Renal cortex interstitium (tissue), 11 donors: ENCODE results near the gene ZBTB7C. TPM values are rescaled to one million over a fixed set of nuclear protein-coding genes. Genes with fewer than 3 reads are reported as not detected.
A peak's percentile ranks its signal among the peaks of the same experiment; 100 is the strongest.

Experiments
- DNase-seq, 11 donors: peaks; one replicate each; pipeline ENCODE4 v3.0.0-alpha.2; 2013; ENCODE audit warnings: low read depth in 9 of 11, low spot score in 4 of 11; ENCODE audit errors: extremely low read depth in 1 of 11
- polyA plus RNA-seq, 3 donors: library from polyadenylated mRNA; unstranded; fragments of 120-200 nt; gene quantifications; one replicate each; pipeline ENCODE4 v1.2.1, GENCODE V29; 2013; ENCODE audit not compliant: insufficient read length in 3 of 3

ZBTB7C gene
- polyA plus RNA-seq, 3 donors: 12.3 to 17.0 (median 16.6) TPM

DNA sequence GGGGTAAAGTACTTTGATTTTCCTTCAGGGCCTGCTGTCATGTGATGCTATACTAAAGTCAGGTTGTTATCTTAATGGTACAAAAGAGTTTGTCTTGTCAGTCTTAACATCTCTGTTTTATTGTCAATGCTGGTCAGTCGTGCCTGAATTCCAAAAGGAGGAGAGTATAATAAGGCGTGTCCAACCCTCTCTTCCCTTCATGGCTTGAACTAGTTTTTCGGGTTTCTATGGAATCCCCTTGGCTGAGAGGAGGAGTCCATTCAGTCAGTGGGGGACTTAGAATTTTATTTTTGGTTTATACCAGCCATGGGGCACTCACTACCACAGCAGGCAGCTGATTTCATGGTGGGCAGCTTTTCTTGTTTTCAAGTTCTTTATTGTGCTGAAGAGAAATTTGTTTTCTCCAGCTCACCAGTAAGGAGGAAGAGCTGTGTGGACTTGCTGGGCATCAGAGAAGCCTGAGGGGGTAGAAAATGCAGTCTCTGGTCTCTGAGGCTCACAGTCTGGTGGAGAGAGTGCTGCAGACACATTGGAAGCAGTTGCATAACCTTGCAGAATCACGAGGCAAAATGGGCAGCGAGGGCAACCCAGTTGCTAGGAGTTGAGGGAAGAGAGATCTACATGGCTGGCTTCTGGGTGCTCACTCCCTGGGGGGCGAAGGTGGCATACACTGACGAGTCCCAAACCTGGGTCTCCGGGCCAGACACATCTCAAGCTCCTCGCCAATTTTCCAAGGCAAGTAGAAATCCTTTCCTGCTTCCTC is 193.1 kb downstream of the ZBTB7C start:
- no peak for DNase-seq

DNA sequence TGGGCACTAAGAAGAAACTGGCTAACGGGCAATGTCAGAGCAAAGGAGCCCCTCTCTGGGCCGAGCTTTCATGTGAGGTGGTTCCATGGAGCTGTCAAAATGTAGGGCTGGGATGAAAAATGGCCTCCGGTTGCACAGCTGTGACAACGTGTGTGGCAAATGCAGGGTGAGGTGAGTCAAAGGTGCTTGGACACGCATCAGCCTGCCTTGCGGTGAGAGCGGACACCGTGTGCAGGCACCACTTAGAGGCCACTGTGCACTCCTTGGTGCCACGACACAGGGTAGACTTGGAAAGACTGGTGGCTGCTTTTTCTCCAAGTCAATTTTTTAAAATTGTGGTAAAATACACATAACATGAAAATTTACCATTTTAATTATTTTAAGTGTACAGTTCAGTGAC is 195.4 kb downstream of the ZBTB7C start:
- no peak for DNase-seq

DNA sequence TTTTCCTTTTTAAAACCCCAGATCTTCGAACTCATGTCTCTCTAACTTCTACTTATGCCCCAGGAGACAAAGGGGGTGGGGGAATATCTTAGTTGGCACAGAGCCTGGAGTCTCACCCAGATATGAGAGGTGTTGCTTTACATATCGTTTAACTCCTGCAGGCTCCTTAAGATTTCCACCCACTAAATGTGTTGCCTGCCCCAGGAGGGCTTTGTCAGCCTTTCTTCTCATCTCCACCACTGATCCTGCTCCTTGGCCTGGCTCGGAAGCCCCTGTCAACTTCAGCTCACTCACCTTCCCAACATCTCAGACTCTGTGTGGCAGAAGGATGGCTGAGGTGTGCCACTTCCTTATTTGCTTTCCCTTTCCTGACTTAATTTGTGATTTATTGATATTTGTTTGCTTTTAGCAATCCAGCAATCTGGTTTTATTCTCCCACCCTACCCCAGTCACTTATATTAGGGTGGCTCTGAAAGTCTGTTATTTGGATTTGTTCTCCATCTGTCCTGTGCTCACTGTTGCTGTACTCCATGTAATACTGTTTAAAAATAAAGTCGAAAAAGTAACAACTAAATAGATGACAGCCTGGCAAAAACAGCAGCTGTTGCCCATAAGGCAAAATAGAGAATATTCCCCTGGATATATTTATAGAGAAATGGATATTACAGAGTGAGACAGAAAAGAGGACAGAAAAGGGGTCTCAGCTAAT is 200.6 kb downstream of the ZBTB7C start:
- DNase-seq: no peak

DNA sequence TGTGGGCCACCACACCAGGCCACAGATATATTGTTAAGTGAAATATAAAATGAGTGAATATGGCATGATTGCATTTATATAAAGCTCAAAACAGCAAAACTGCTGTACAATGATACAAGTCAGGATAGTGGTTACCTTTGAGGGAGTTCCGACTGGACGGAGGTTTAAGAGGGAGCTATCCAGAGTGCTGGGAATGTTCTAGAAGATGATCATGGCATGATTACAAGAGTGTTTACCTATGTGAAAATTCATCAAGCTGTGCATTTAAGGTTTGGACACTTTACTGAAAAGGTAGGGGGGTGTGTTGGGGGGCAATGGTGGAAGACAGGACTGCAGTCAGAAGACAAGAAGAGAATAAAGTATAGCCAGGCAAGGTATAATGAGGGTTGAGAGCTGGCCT is 201.4 kb downstream of the ZBTB7C start:
- DNase-seq: no peak

DNA sequence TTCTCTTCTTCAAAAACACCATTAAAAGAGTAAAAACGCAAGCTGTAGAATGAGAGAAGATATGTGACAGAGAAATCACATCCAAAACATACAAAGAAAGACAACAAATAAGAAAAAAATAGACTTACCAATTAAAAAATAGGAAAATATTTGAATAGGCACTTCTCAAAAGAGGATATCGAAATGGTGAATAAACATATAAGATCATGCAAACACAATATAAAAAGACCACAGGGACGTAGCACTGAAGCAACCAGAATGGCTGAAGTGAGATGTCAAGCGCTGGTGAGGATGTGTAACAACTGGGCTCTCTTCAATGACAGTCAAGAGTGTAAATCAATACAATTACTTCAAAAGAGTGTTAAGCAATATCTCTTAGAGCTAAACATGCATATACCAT is 202.3 kb downstream of the ZBTB7C start:
- DNase-seq: no peak

DNA sequence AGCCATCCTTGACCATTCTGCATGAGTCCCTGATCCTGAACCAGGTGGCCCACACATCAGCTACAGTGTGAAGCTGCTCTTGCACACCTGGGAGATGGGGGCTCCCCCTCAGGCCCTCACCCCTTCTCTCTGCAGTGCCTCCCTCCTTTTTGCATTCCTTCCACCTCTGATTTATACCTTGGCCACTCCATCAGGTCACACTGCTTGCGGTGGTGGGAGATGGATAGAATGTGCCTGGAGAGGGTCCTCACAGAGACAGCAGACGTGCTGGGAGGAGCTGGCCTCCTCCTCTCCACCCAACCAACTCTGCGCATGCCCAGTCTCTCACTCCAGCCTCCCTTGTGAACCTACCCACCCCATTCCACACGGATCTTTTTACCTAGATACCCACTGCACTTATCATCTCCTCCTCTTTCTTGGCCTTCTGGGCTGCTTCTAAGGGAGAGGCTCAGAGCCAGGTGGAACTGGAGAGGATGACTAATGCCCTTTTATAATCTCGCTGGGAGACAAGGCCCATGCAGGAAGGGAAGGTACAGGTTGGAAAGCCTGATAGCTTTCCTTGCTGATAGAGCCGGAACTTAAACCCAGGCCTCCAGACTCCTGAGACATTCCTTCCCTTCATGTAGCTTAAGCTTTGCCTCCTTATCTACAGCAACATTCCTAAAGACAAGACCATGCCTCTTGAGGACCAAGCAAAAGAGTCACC is 205.1 kb downstream of the ZBTB7C start:
- no peak for DNase-seq

DNA sequence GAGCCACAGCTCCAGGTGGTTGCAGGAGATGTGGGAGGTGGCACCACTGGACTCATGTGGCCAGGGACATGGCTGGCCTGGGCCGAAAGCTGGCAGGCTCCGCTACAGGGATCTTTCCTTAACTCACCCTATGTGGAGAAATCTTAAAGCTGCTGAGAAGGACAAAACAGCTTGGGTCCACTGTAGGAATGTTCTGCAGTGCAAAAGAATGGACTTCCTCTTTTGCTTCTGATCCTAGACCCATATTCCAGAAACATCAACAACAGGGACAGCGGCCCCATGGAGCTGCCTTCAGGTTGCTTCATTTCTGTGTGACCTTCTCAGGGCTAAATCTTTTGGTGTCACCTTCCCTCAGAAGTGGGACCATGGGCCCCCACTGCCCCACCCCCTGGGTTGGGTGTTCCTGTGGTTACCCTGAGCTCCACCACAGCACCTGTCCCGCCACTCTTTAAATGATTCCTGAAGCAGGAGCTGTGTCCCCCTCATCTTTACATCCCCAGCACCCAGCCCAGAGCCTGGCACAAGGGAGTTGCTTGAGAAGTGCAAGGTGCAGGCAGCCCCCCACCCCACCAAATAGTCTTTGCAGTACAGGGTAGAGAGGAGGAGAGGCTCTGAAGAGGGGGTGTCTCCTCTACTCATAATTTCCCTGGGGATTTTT is 205.8 kb downstream of the ZBTB7C start:
- DNase-seq: no peak

DNA sequence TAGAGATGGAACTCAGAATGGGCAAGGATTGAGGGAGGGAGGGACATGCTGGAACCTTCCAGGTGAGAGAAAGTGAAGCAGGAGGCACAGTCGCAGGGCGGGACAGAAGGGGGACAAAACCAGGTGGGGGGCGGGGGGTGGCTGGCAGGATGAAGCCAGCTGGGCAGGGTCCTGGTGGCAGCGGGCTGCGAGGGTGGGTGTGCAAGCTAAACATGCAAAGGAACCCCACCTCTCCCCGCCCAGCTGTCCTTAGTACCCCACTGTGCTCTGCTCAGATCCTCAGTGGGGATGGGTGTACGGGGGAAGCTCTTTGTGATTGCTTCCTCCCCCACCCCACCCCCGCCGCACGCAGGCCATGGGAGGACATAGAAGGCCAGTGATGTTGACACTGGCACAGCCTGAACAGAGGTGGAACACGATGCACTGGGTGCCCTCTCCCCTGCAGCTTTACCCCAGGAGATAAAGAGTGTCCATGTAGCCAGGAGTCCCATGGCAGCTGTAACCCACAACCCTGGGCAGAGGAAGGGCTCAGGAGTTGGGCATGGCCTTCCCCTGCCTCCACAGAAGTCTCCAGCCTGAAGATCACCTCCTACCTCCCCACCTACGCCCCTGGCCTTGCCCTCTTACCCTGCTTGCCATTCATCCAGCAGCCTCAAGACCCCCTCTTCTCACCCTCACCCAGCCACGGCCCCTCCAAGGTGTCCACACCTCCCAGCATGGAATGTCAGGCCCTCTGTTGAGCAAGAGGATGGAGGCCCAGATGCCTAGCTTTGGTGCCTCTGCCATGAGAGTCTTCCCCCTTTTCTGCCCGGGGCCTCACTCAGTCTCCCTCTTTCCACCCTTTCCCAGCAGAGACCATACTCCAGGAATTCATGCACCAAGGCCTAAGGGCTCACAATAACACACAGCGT is 206.6 kb downstream of the ZBTB7C start:
- no peak for DNase-seq

DNA sequence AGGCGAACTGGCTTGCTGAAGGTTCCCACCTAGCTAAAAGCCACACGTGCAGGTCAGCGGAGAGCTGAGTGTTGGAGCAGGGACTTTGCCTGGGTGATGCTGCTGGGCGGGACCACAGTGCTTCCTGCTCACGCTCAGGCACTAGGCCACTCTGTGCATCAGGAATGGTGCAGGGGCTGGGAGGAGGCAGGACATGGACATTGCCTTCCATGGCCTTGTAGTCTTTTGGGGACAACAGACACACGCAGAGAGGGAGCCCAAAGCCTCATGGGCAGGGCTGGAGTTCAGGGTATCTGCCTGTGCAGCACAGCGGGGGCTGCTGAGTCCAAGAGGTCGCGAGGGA is 207.2 kb downstream of the ZBTB7C start:
- no peak for DNase-seq

DNA sequence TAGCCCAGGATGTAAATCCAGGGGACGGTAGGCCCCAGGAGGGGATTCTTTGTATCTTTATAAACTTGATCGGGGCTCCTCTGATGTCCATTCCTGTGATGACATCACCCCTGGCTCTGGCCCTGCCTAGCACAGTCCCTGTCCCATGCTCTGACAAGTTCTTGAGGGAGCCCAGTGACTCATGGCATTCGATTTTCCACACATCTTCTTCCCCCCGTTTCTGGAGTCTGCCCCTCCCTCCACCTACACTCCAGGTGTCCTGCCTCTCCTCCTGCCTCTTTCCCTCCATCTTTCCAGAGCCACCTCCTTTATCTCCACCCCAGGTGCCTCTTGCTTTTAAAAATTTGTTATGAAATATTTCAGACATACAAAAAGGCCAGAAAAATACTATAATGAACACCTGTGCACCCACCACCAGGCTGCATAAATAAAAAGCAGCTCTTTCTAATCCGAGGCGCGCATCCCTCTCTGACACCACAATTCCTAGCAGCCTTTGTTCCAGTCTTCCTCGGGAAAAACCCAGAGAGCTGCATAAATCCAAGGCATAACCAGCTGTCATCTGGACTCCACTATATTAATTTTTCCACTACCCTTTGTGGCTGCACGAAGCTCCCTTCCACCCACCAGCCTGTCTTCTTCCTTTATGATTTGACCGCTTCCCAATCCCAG is 207.7 kb downstream of the ZBTB7C start:
- DNase-seq: no peak

DNA sequence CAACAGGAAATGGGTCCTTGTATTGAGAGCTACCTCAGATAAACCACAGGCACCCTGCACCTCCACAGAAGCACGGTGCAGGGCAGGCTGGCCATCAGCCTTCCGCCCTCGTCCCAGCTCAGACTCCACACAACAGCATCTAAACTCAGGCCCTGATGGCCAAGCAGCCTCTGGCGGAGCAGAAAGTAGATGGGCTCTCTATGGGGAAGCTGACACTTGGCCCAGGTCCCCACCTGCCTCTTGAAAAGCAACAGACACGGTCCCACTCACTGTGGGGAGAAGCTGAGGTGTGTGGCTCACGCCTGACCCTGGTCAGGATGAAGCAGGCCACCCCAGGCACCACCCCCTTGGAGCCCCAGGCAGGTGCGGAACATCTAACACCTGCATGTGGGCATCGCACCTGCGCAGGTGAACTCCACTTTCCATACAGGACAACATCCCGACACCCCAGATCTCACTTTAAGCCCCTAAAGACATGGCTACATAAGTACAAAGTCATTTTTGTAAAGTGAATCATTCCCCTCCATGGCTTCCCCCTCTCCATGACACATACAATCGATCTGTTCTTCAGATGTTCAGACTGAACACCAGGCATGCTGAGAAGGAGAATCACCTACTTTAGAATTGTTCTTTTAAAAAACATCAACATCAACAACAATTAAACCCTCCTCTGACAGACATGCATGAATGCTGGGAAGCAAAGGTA is 208.4 kb downstream of the ZBTB7C start:
- no peak for DNase-seq

DNA sequence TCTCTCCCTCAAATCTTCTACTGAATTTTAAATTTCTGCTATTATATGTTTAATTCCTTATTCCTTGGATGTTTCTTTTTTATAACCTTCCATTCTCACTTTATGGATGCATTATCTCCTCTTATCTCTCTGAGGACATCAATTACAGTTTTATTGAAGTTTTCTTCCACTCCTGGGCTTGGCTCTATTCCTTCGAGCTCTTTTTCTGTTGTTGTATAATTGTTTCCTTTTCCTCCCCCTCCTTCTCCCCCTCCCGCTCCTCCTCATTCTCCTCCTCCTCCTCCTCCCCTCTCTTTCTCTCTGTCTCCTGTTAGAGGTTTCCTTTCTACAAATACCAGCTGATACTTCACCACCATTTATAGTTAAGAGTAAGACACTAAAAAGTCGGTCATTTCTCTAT is 209.8 kb downstream of the ZBTB7C start:
- DNase-seq: no peak

DNA sequence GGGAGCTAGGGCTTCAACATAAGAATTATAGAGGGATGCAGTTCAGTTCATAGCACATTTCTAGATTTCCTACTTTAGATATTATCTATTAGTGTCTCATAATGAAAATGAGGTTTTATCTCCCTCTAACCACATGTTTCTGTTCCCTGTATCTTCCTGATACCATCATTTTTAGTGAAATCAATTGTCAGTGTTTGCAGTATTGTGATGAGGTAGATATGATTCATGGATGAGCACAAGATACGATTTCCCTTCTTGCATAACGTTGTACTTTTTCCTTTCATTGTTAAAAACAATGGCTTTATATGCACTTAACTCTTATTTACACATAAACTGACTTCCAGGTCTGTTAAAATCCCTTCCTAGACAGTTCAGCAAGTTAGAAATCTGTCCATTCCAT is 211.4 kb downstream of the ZBTB7C start:
- no peak for DNase-seq

DNA sequence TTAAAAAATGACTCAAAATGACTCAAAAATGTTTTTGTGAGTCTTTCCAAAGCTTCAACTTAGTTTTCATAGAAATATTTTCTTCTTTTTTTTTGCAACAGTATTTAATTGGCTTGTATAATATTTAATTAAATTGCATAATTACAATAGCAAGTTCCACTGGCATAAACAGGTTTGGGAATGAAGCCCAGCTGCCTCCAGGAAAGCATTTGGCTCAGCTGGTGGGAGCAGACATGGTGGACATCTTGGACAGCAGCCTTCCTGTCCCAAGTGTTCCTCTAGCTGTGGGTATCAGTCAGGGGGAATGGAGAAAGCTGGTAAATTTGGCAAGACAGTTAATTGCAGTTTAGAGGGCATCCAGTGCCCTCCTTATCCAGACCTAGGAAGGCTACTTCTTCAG is 213.4 kb downstream of the ZBTB7C start:
- DNase-seq: no peak

DNA sequence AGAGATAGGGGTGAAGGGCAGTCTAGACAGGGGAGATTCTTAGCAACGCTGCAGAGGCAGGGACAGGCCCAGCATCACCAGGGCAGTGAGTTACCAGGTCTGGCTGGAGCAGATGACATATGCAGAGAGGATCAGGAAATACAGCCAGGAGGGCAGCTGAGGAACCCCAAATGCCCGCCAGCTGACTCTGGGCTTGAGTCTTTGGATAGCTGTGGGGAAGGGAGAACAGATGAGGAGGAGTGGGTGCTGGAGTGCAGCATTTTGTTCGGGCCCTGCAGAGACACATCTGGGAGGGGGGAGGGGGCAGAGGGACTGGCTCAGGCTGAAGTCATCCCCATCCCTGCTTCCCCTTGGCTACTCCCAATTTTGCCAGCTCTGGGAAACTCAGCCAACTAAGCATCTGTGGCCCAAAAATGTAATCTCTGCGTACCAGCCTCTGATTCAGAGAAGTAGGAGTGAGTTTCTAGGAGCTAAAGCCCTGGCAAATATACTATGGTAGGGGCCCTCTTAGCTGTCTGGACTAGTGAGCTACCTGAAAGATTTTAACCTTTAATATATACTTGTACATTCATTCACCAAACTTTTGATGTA is 214.5 kb downstream of the ZBTB7C start:
- DNase-seq: no peak

DNA sequence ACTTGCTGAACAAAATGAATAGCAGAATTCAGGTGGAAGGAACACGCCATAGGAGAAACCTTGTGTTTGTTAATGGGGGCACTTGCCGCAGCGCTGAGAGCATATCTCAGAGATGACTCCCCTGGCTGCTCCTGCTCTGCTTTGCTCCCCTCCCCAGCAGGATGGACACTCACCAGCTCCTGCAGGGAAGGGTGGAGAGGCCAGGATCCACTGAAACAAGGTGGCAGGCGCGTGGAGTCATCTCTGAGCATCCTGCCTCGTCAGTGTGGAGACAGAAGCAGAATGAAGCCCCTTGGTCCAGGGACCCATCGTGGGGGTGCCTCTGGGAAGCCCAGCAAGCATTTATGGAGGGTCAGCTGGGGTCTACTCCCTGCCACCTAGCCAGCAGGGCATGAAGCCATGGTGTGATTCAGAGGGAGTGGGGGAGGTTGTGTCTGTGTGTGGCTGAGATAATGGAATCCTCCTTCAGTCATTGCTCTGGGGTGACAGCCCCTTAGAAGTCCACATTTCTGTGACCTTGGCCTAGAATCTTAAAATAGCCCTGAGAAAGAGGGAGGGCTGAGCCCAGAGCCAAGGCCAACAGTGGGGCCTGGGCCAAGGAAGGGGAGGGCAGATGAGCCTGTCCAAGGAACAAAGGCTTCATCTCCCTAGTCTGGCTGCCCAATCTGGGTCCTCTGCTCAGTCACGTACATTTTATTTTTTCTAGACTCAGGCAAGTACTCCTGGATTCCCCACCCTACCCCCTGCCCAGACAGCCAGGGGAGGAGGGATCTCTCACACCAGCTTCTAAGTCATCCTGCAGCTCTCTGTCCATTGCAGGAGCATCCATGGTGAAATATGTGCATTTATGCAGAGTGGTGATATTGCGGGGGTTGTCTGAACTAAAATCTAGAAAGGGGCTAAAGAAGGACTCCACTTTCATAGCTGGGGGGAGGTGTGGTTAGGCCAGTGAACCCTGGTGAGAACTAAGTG is 215.4 kb downstream of the ZBTB7C start:
- peak in 1 of 11 donors; percentile 49 for DNase-seq
